ENCODE data around the gene COL2A1. TPM values are rescaled to one million over a fixed set of nuclear protein-coding genes. Genes with fewer than 3 reads are reported as not detected.

COL2A1 gene
- total RNA-seq, 4 donors from 2014 or later, result not detected

- TF ChIP-seq CTCF (IDR thresholded peaks at IDR 0.05; ENCODE audit: low read depth), result no peak
Observed at GRCh38 chr12:48002773-48003218, 1.5 kb downstream of the COL2A1 start.

GRCh38 chr12:48002414-48002730 is 1.9 kb downstream of the COL2A1 start:
- no peak for TF ChIP-seq CTCF (IDR thresholded peaks at IDR 0.05; ENCODE audit: low read depth)

- no peak for TF ChIP-seq CTCF (IDR thresholded peaks at IDR 0.05; ENCODE audit: low read depth)
Observed at GRCh38 chr12:48001505-48002413, 2.5 kb downstream of the COL2A1 start.

- no peak for TF ChIP-seq CTCF (IDR thresholded peaks at IDR 0.05; ENCODE audit: low read depth)
Observed at GRCh38 chr12:48000878-48001504, 3.3 kb downstream of the COL2A1 start.

GRCh38 chr12:47999816-48000215 is 4.5 kb downstream of the COL2A1 start:
- no peak for TF ChIP-seq CTCF (IDR thresholded peaks at IDR 0.05; ENCODE audit: low read depth)

- TF ChIP-seq CTCF (IDR thresholded peaks at IDR 0.05; ENCODE audit: low read depth), result no peak
Observed at GRCh38 chr12:47997321-47997720, 7.0 kb downstream of the COL2A1 start.

GRCh38 chr12:47995981-47996401 is 8.3 kb downstream of the COL2A1 start:
- TF ChIP-seq CTCF (IDR thresholded peaks at IDR 0.05; ENCODE audit: low read depth), result no peak

All from subcutaneous adipose tissue (tissue), 4 donors.